Common myeloid progenitor, CD34-positive (primary cell): ENCODE data around the gene SPATA20.

Experiments used
- CTCF ChIA-PET: fragments of 350-600 bp; sonication (Branson Sonifier 250); formaldehyde crosslinking; loops from one replicate; lab custom pipeline; 2021; ENCODE audit warnings: antibody characterized with exemption; lab: Charles Lee
- POLR2A ChIA-PET: fragments of 350-600 bp; sonication (Branson Sonifier 250); formaldehyde crosslinking; loops from one replicate; lab custom pipeline; 2021; ENCODE audit warnings: antibody characterized with exemption; lab: Charles Lee
- DNase-seq, 3 donors: peaks; one replicate each; pipeline versions ENCODE4 v3.0.0 to v3.0.0-alpha.2; 2013
- H3K27ac ChIP-seq, 2 experiments: 1 replicate in 1 of 2; 2 replicates in 1 of 2; pipeline ENCODE4 v1.7.0; 2013; ENCODE audit warnings: inconsistent platforms in 2 of 2, low read length in 2 of 2, mild to moderate bottlenecking in 2 of 2, low read depth in 1 of 2, moderate library complexity in 1 of 2; ENCODE audit not compliant: severe bottlenecking in 2 of 2, insufficient read depth in 1 of 2, poor library complexity in 1 of 2
- H3K27me3 ChIP-seq, 5 experiments: replicated peaks in 2 of 5; 1 replicate in 3 of 5; 2 replicates in 2 of 5; pipeline versions ENCODE4 v1.6.1 to v1.7.0; 2013; ENCODE audit warnings: low read length in 4 of 5, mild to moderate bottlenecking in 2 of 5, moderate library complexity in 2 of 5, inconsistent platforms in 1 of 5; ENCODE audit not compliant: insufficient read depth in 5 of 5, control insufficient read depth in 4 of 5
- H3K36me3 ChIP-seq, 4 experiments: 1 replicate in 2 of 4; 2 replicates in 2 of 4; pipeline versions ENCODE4 v1.6.1 to v1.7.0; 2013; ENCODE audit warnings: low read length in 3 of 4, control low read depth in 1 of 4, mild to moderate bottlenecking in 1 of 4; ENCODE audit not compliant: control insufficient read depth in 4 of 4, insufficient read depth in 4 of 4
- H3K4me1 ChIP-seq, 4 experiments: 1 replicate in 3 of 4; 2 replicates in 1 of 4; pipeline versions ENCODE4 v1.6.1 to v1.7.1; 2013; ENCODE audit warnings: low read length in 3 of 4, mild to moderate bottlenecking in 3 of 4, control low read depth in 1 of 4, inconsistent platforms in 1 of 4, moderate library complexity in 1 of 4; ENCODE audit not compliant: control insufficient read depth in 4 of 4, insufficient read depth in 4 of 4; ENCODE audit errors: control extremely low read depth in 1 of 4
- H3K4me3 ChIP-seq, 7 experiments: 1 replicate in 4 of 7; 2 replicates in 3 of 7; pipeline versions ENCODE4 v1.5.1 to v1.7.0; 2013; ENCODE audit warnings: mild to moderate bottlenecking in 7 of 7, low read length in 6 of 7, moderate library complexity in 6 of 7, inconsistent platforms in 2 of 7, low read depth in 2 of 7, control low read depth in 1 of 7; ENCODE audit not compliant: insufficient read depth in 4 of 7, control insufficient read depth in 1 of 7; ENCODE audit errors: extremely low read depth in 1 of 7
- H3K9me3 ChIP-seq, 5 experiments: 1 replicate in 4 of 5; 2 replicates in 1 of 5; pipeline versions ENCODE4 v1.6.1 to v1.7.1; 2013; ENCODE audit warnings: low read length in 4 of 5, mild to moderate bottlenecking in 2 of 5, inconsistent platforms in 1 of 5, low read depth in 1 of 5, moderate library complexity in 1 of 5; ENCODE audit not compliant: control insufficient read depth in 4 of 5, insufficient read depth in 2 of 5; ENCODE audit errors: control extremely low read depth in 1 of 5
- WGBS: methylation state at CpG from one replicate; pipeline ENCODE4 v1.1.5; 2013; ENCODE audit not compliant: insufficient coverage; 5-methylcytosine and 5-hydroxymethylcytosine counted together

The SPATA20 gene

GRCh38 chr17:50505591-50506130 lies 41.3 kb upstream of the SPATA20 start:
- H3K27ac ChIP-seq = no peak overlapping the region
- H3K27me3 ChIP-seq = no peaks in the 10 kb centered on the region
- 80% methylated on average over 5 of the region's 7 CpGs for WGBS
- POLR2A ChIA-PET = interaction anchor here (0.6 kb wide), 1 partner anchor 65 kb away, joined by 3 read pairs; no protein-coding TSS in a partner anchor
- H3K4me1 ChIP-seq = peaks cover 0 to 23% (median 13%) of the 10 kb centered on the region in 4 experiments
- DNase-seq = no peak
- H3K4me3 ChIP-seq = no peak overlapping the region
- no peaks in the 10 kb centered on the region for H3K9me3 ChIP-seq
- no peaks in the 10 kb centered on the region for H3K36me3 ChIP-seq
- CTCF ChIA-PET = interaction anchor here (1.2 to 3.4 kb wide), 7 partner anchors 10 to 156 kb away, joined by 3 to 15 read pairs (median 4); partner anchors contain the start of gene RSAD1

- Histone ChIP-seq H3K27ac (no peak overlapping the region), H3K4me3 (no peak overlapping the region), H3K4me1 (peaks cover 0 to 23% (median 13%) of the 10 kb centered on the region in 4 experiments), H3K36me3 (no peaks in the 10 kb centered on the region), H3K9me3 (no peaks in the 10 kb centered on the region), H3K27me3 (no peaks in the 10 kb centered on the region)
- CTCF ChIA-PET = interaction anchor here (1.5 to 3.4 kb wide), 2 partner anchors 22 to 155 kb away, joined by 3 to 15 read pairs; no protein-coding TSS in a partner anchor
- WGBS = 86% methylated on average over 6 of the region's 7 CpGs
- POLR2A ChIA-PET = interaction anchor here (0.6 kb wide), 1 partner anchor 64 kb away, joined by 3 read pairs; no protein-coding TSS in a partner anchor
- no peak for DNase-seq
These were observed 40.7 kb upstream of the SPATA20 start for GRCh38 chr17:50506298-50506697.

- CTCF ChIA-PET = no interaction called here
- no peaks in the 10 kb centered on the region for H3K9me3 ChIP-seq
- POLR2A ChIA-PET = no interaction called here
- H3K27ac ChIP-seq = peak within 1 kb of the TSS; percentile 36 to 62
- H3K36me3 ChIP-seq = no peaks in the 10 kb centered on the region
- peaks cover 0 to 23% (median 13%) of the 10 kb centered on the region in 4 experiments for H3K4me1 ChIP-seq
- H3K4me3 ChIP-seq = peak within 1 kb of the TSS; percentile 45 to 88 (median 68)
- no peaks in the 10 kb centered on the region for H3K27me3 ChIP-seq
- WGBS = 8% methylated on average over 53 of the region's 66 CpGs
- DNase-seq = peak; percentile 90 to 93 (median 92)
These were observed 39.0 kb upstream of the SPATA20 start, which contains the start of gene MYCBPAP for GRCh38 chr17:50507871-50508572. MYCBPAP (plus strand) TSS chr17:50508439; CDS start chr17:50508675, 236 bp downstream.

- 32% methylated on average over 29 of the region's 32 CpGs for WGBS
- Histone ChIP-seq H3K4me1 (peaks cover 0 to 23% (median 13%) of the 10 kb centered on the region in 4 experiments), H3K9me3 (no peaks in the 10 kb centered on the region), H3K27ac (peak overlapping the region; percentile 36 to 62), H3K36me3 (no peaks in the 10 kb centered on the region), H3K27me3 (no peaks in the 10 kb centered on the region), H3K4me3 (peak overlapping the region; percentile 44 to 88 (median 68))
- DNase-seq = no peak
- POLR2A ChIA-PET = no interaction called here
- CTCF ChIA-PET = no interaction called here
These were observed 38.2 kb upstream of the SPATA20 start for GRCh38 chr17:50508573-50509460.

- WGBS = 96% methylated on average over 2 of the region's 3 CpGs
- Histone ChIP-seq H3K9me3 (no peaks in the 10 kb centered on the region), H3K36me3 (no peaks in the 10 kb centered on the region), H3K4me1 (peaks cover 0 to 15% (median 13%) of the 10 kb centered on the region in 4 experiments), H3K4me3 (no peak overlapping the region), H3K27me3 (no peaks in the 10 kb centered on the region), H3K27ac (no peak overlapping the region)
- ChIA-PET POLR2A (no interaction called here), CTCF (interaction anchor here (1.3 to 1.8 kb wide), 2 partner anchors 9 to 10 kb away, joined by 4 to 8 read pairs; no protein-coding TSS in a partner anchor)
- DNase-seq = peak in 2 of 3 donors; percentile 36 to 38
These were observed 35.9 kb upstream of the SPATA20 start for GRCh38 chr17:50511058-50511457.

- CTCF ChIA-PET = interaction anchor here (0.7 kb wide), 1 partner anchor 31 kb away, joined by 3 read pairs; no protein-coding TSS in a partner anchor
- POLR2A ChIA-PET = interaction anchor here (0.6 kb wide), 1 partner anchor 87 kb away, joined by 3 read pairs; no protein-coding TSS in a partner anchor
These were observed 33.5 kb upstream of the SPATA20 start for GRCh38 chr17:50513495-50513894.

More at GRCh38 chr17:50513495-50513894, 33.5 kb upstream of the SPATA20 start:
- Histone ChIP-seq H3K27me3 (no peaks in the 10 kb centered on the region), H3K36me3 (no peaks in the 10 kb centered on the region), H3K27ac (no peak overlapping the region), H3K9me3 (no peaks in the 10 kb centered on the region), H3K4me3 (no peak overlapping the region), H3K4me1 (peaks cover 0 to 8% (median 5%) of the 10 kb centered on the region in 4 experiments)
- no peak for DNase-seq
- WGBS = 90% methylated on average over 2 of the region's 4 CpGs
